Panc1 (cell line): ENCODE results near the gene PPM1G. TPM values are rescaled to one million over a fixed set of nuclear protein-coding genes. Genes with fewer than 3 reads are reported as not detected.
A peak's percentile ranks its signal among the peaks of the same experiment; 100 is the strongest.

Experiments used
- ATAC-seq: fragments of 200-7000 bp; cut with Tn5 transposase; 2 replicates; pipeline ENCODE4 v1.9.1; 2020; ENCODE audit warnings: mild to moderate bottlenecking, moderate library complexity
- BruUV-seq: library from RNA; stranded (reverse); fragments of 400-500 nt; replicated peaks from 2 replicates; lab custom pipeline; 2021; lab: Mats Ljungman, UMichigan
- CTCF ChIA-PET: fragments of 300-600 bp; sonication (Branson Sonifier 250); formaldehyde crosslinking; loops from one replicate; lab custom pipeline; 2022; ENCODE audit warnings: antibody characterized with exemption; lab: Charles Lee
- POLR2A ChIA-PET: fragments of 300-600 bp; sonication (Branson Sonifier 250); formaldehyde crosslinking; loops from one replicate; lab custom pipeline; 2022; ENCODE audit warnings: antibody characterized with exemption; lab: Charles Lee
- DNase-seq: peaks from one replicate; pipeline ENCODE4 v3.0.0-alpha.2; 2010; ENCODE audit warnings: low read depth, low spot score
- H3K27ac ChIP-seq: 2 replicates; pipeline ENCODE4 v1.5.1; 2011; ENCODE audit warnings: mild to moderate bottlenecking, low read length, inconsistent platforms
- H3K27me3 ChIP-seq: fragments of 200-500 bp; sonication (Bioruptor generic); 2 replicates; pipeline ENCODE4 v1.6.0; 2014; ENCODE audit warnings: low read length, inconsistent platforms; ENCODE audit not compliant: control insufficient read depth, insufficient read depth
- H3K36me3 ChIP-seq: fragments of 200-500 bp; sonication (Bioruptor generic); 2 replicates; pipeline ENCODE4 v1.5.1; 2014; ENCODE audit warnings: inconsistent platforms, mild to moderate bottlenecking, low read length, moderate library complexity; ENCODE audit not compliant: control insufficient read depth, insufficient read depth
- H3K4me1 ChIP-seq: 2 replicates; pipeline ENCODE4 v1.5.1; 2011; ENCODE audit warnings: inconsistent platforms, mild to moderate bottlenecking, low read length, moderate library complexity; ENCODE audit not compliant: control insufficient read depth, insufficient read depth
- H3K4me3 ChIP-seq, 2 experiments: 2 replicates each; pipeline ENCODE4 v1.5.1; 2011 to 2012; ENCODE audit warnings: low read depth in 2 of 2, low read length in 2 of 2, mild to moderate bottlenecking in 2 of 2, inconsistent platforms in 1 of 2, moderate library complexity in 1 of 2
- H3K9me3 ChIP-seq: fragments of 200-500 bp; sonication (Bioruptor generic); 2 replicates; pipeline ENCODE4 v1.5.1; 2014; ENCODE audit warnings: low read depth, mild to moderate bottlenecking, inconsistent platforms, low read length, moderate library complexity; ENCODE audit not compliant: control insufficient read depth, insufficient read depth
- POLR2AphosphoS5 ChIP-seq: IDR thresholded peaks from 2 replicates; pipeline ENCODE4 v1.6.1; 2012; ENCODE audit warnings: mild to moderate bottlenecking, low read depth, low read length, moderate library complexity
- SIN3A ChIP-seq: IDR thresholded peaks from 2 replicates; pipeline ENCODE4 v1.6.1; 2012; ENCODE audit warnings: low read depth, mild to moderate bottlenecking, low read length, moderate library complexity, borderline replicate concordance; ENCODE audit not compliant: insufficient read depth
- TCF7L2 ChIP-seq: IDR thresholded peaks from 2 replicates; pipeline ENCODE4 v1.6.1; 2011; ENCODE audit warnings: mild to moderate bottlenecking, low read depth, low read length, inconsistent platforms
- in situ Hi-C: cut with HindIII; loops from 2 replicates; pipeline ENCODE4 v1.10.0; 2016; ENCODE audit warnings: low sequenced_read_pairs, low pct_unique_long_range_greater_than_20kb
- intact Hi-C: fragments of 100-400 bp; cut with micrococcal nuclease; formaldehyde crosslinking; loops from one replicate; pipeline ENCODE4 v1.10.0; 2022; ENCODE audit not compliant: unreplicated experiment
- total RNA-seq: library from RNA; stranded (reverse); gene quantifications from one replicate; pipeline ENCODE4 v1.2.1, GENCODE V29; 2021; ENCODE audit not compliant: unreplicated experiment
- TF ChIP-seq, protein P1 (sequence below), 2 experiments: IDR thresholded peaks; 2 replicates each; pipeline ENCODE4 v1.6.1; 2011 to 2012; ENCODE audit warnings: low read depth in 2 of 2, control low read depth in 1 of 2, low read length in 1 of 2, mild to moderate bottlenecking in 1 of 2, moderate library complexity in 1 of 2; ENCODE audit not compliant: insufficient read depth in 1 of 2
- TF ChIP-seq, protein P2 (sequence below): fragments of 450-650 bp; IDR thresholded peaks from 2 replicates; pipeline ENCODE4 v1.5.1; 2017; ENCODE audit warnings: mild to moderate bottlenecking

PPM1G gene
- total RNA-seq, 1 experiment from 2014 or later: 115 TPM

- BruUV-seq: TSS peak; percentile 13
- ATAC-seq: no peak
- intact Hi-C loops (no loop called here), in situ Hi-C loops (no loop called here)
- Histone ChIP-seq H3K4me1 (peaks cover 19% of the 10 kb centered on the region), H3K27ac (no peak overlapping the region), H3K27me3 (no peaks in the 10 kb centered on the region), H3K36me3 (no peaks in the 10 kb centered on the region; the same call in 1 of the 2 replicates), H3K4me3 (no peak overlapping the region), H3K9me3 (no peaks in the 10 kb centered on the region)
- DNase-seq: no peak
- TF ChIP-seq, protein P1, sequence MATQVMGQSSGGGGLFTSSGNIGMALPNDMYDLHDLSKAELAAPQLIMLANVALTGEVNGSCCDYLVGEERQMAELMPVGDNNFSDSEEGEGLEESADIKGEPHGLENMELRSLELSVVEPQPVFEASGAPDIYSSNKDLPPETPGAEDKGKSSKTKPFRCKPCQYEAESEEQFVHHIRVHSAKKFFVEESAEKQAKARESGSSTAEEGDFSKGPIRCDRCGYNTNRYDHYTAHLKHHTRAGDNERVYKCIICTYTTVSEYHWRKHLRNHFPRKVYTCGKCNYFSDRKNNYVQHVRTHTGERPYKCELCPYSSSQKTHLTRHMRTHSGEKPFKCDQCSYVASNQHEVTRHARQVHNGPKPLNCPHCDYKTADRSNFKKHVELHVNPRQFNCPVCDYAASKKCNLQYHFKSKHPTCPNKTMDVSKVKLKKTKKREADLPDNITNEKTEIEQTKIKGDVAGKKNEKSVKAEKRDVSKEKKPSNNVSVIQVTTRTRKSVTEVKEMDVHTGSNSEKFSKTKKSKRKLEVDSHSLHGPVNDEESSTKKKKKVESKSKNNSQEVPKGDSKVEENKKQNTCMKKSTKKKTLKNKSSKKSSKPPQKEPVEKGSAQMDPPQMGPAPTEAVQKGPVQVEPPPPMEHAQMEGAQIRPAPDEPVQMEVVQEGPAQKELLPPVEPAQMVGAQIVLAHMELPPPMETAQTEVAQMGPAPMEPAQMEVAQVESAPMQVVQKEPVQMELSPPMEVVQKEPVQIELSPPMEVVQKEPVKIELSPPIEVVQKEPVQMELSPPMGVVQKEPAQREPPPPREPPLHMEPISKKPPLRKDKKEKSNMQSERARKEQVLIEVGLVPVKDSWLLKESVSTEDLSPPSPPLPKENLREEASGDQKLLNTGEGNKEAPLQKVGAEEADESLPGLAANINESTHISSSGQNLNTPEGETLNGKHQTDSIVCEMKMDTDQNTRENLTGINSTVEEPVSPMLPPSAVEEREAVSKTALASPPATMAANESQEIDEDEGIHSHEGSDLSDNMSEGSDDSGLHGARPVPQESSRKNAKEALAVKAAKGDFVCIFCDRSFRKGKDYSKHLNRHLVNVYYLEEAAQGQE (IDR thresholded peaks at IDR 0.05; ENCODE audit: insufficient read depth in 1 of 2, low read depth in 2 of 2, low read length in 1 of 2): no peak
- no peak for TF ChIP-seq POLR2AphosphoS5
- TF ChIP-seq TCF7L2: no peak
- no peak for TF ChIP-seq SIN3A
- TF ChIP-seq, protein P2, sequence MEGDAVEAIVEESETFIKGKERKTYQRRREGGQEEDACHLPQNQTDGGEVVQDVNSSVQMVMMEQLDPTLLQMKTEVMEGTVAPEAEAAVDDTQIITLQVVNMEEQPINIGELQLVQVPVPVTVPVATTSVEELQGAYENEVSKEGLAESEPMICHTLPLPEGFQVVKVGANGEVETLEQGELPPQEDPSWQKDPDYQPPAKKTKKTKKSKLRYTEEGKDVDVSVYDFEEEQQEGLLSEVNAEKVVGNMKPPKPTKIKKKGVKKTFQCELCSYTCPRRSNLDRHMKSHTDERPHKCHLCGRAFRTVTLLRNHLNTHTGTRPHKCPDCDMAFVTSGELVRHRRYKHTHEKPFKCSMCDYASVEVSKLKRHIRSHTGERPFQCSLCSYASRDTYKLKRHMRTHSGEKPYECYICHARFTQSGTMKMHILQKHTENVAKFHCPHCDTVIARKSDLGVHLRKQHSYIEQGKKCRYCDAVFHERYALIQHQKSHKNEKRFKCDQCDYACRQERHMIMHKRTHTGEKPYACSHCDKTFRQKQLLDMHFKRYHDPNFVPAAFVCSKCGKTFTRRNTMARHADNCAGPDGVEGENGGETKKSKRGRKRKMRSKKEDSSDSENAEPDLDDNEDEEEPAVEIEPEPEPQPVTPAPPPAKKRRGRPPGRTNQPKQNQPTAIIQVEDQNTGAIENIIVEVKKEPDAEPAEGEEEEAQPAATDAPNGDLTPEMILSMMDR: no peak
- POLR2A ChIA-PET: no interaction called here
- CTCF ChIA-PET: interaction anchor here (0.5 to 0.6 kb wide), 2 partner anchors 8 to 49 kb away, joined by 4 to 5 read pairs; no protein-coding TSS in a partner anchor
Measured at GRCh38 chr2:27351802-27352598, 57.4 kb downstream of the PPM1G start.

- no peak for ATAC-seq
- Histone ChIP-seq H3K27ac (no peak overlapping the region), H3K36me3 (no peaks in the 10 kb centered on the region), H3K27me3 (no peaks in the 10 kb centered on the region), H3K4me3 (no peak overlapping the region), H3K9me3 (no peaks in the 10 kb centered on the region), H3K4me1 (peaks cover 19% of the 10 kb centered on the region)
- in situ Hi-C loops: no loop called here
- BruUV-seq: no TSS peak
- CTCF ChIA-PET: no interaction called here
- TF ChIP-seq POLR2AphosphoS5 (no peak), TCF7L2 (no peak), SIN3A (no peak)
- TF ChIP-seq, protein P1 (IDR thresholded peaks at IDR 0.05; ENCODE audit: insufficient read depth in 1 of 2, low read depth in 2 of 2, low read length in 1 of 2): no peak
- TF ChIP-seq, protein P2: no peak
- intact Hi-C loops: no loop called here
- POLR2A ChIA-PET: no interaction called here
- no peak for DNase-seq
Measured at GRCh38 chr2:27350106-27350693, 59.2 kb downstream of the PPM1G start.
